IMR-90 (cell line): Measurements from ENCODE around the gene TRMT1. TPM values are rescaled to one million over a fixed set of nuclear protein-coding genes. Genes with fewer than 3 reads are reported as not detected.

Experiments
- ATAC-seq: fragments of 200-7000 bp; cut with Tn5 transposase; 2 replicates; pipeline ENCODE4 v1.9.1; 2020; ENCODE audit warnings: low read depth, mild to moderate bottlenecking, moderate library complexity
- BruUV-seq: library from RNA; stranded (reverse); fragments of 400-500 nt; replicated peaks from 2 replicates; lab custom pipeline; 2021; lab: Mats Ljungman, UMichigan
- CTCF ChIA-PET: fragments of 300-600 bp; formaldehyde crosslinking; extraction: SDS; loops from one replicate; lab custom pipeline; 2021; ENCODE audit warnings: antibody characterized with exemption; lab: Yijun Ruan, JAX
- POLR2A ChIA-PET: fragments of 300-600 bp; sonication (Branson Sonifier 250); formaldehyde crosslinking; loops from one replicate; lab custom pipeline; 2022; ENCODE audit warnings: antibody characterized with exemption; ENCODE audit not compliant: unreplicated experiment; lab: Charles Lee
- DNase-seq: peaks from one replicate; pipeline ENCODE4 v3.0.0; 2013
- H2AFZ ChIP-seq: replicated peaks from 2 replicates; pipeline ENCODE3; 2013; ENCODE audit warnings: low read length, mild to moderate bottlenecking; ENCODE audit not compliant: poor library complexity
- H2AK5ac ChIP-seq: 2 replicates; pipeline ENCODE4 v1.6.1; 2013; ENCODE audit warnings: low read depth, low read length, inconsistent platforms
- H2AK9ac ChIP-seq: replicated peaks from 2 replicates; pipeline ENCODE3; 2013; ENCODE audit warnings: mild to moderate bottlenecking, low read depth, low read length, moderate library complexity; ENCODE audit not compliant: poor library complexity
- H2BK120ac ChIP-seq: 2 replicates; pipeline ENCODE4 v1.6.1; 2013; ENCODE audit warnings: low read depth, low read length, inconsistent platforms
- H2BK15ac ChIP-seq: 3 replicates; pipeline ENCODE4 v1.6.1; 2013; ENCODE audit warnings: low read depth, low read length, inconsistent platforms
- H2BK20ac ChIP-seq: 2 replicates; pipeline ENCODE4 v1.6.1; 2013; ENCODE audit warnings: low read depth, mild to moderate bottlenecking, inconsistent platforms, low read length, moderate library complexity
- H2BK5ac ChIP-seq: 2 replicates; pipeline ENCODE4 v1.6.1; 2013; ENCODE audit warnings: mild to moderate bottlenecking, low read depth, low read length, inconsistent platforms; ENCODE audit not compliant: poor library complexity, severe bottlenecking
- H3K14ac ChIP-seq: replicated peaks from 2 replicates; pipeline ENCODE4 v1.6.1; 2013; ENCODE audit warnings: low read depth, low read length, inconsistent platforms
- H3K18ac ChIP-seq: 2 replicates; pipeline ENCODE4 v1.6.1; 2013; ENCODE audit warnings: low read depth, low read length, control low read depth
- H3K23ac ChIP-seq: 2 replicates; pipeline ENCODE4 v1.6.1; 2013; ENCODE audit warnings: low read depth, low read length, inconsistent platforms
- H3K27ac ChIP-seq: 2 replicates; pipeline ENCODE4 v1.5.1; 2013; ENCODE audit warnings: mild to moderate bottlenecking, control low read depth, low read length; ENCODE audit not compliant: insufficient read depth
- H3K27me3 ChIP-seq: 2 replicates; pipeline ENCODE4 v1.6.1; 2013; ENCODE audit warnings: low read length; ENCODE audit not compliant: control insufficient read depth, insufficient read depth
- H3K36me3 ChIP-seq: 2 replicates; pipeline ENCODE4 v1.6.1; 2013; ENCODE audit warnings: low read length, mixed read lengths; ENCODE audit not compliant: control insufficient read depth, insufficient read depth
- H3K4ac ChIP-seq: 2 replicates; pipeline ENCODE4 v1.6.1; 2013; ENCODE audit warnings: low read depth, low read length, inconsistent platforms
- H3K4me1 ChIP-seq: 2 replicates; pipeline ENCODE4 v1.6.1; 2013; ENCODE audit warnings: low read length, mixed read lengths; ENCODE audit not compliant: control insufficient read depth, insufficient read depth
- H3K4me2 ChIP-seq: 2 replicates; pipeline ENCODE4 v1.6.1; 2013; ENCODE audit warnings: low read depth, mild to moderate bottlenecking, control low read depth, low read length, moderate library complexity
- H3K4me3 ChIP-seq: 2 replicates; pipeline ENCODE4 v1.5.1; 2013; ENCODE audit warnings: low read depth, mild to moderate bottlenecking, control low read depth, low read length, moderate library complexity; ENCODE audit not compliant: insufficient read depth
- H3K56ac ChIP-seq: 2 replicates; pipeline ENCODE4 v1.6.1; 2013; ENCODE audit warnings: low read length, inconsistent platforms; ENCODE audit not compliant: insufficient read depth; ENCODE audit errors: extremely low read depth
- H3K79me1 ChIP-seq, 2 experiments: 2 replicates each; pipeline ENCODE4 v1.6.1; 2013; ENCODE audit warnings: low read length in 2 of 2, inconsistent platforms in 1 of 2, low read depth in 1 of 2
- H3K9ac ChIP-seq: 2 replicates; pipeline ENCODE4 v1.6.1; 2013; ENCODE audit warnings: low read depth, low read length, control low read depth
- H3K9me1 ChIP-seq: 2 replicates; pipeline ENCODE4 v1.6.1; 2013; ENCODE audit warnings: low read length, inconsistent platforms; ENCODE audit not compliant: insufficient read depth
- H3K9me3 ChIP-seq: 2 replicates; pipeline ENCODE4 v1.6.1; 2013; ENCODE audit warnings: low read length; ENCODE audit not compliant: control insufficient read depth, insufficient read depth
- H4K20me1 ChIP-seq: 2 replicates; pipeline ENCODE4 v1.6.1; 2013; ENCODE audit warnings: low read length, inconsistent platforms; ENCODE audit not compliant: insufficient read depth
- H4K5ac ChIP-seq: 2 replicates; pipeline ENCODE4 v1.6.1; 2013; ENCODE audit warnings: mild to moderate bottlenecking, low read depth, low read length, control low read depth
- H4K8ac ChIP-seq, 2 experiments: 2 replicates each; pipeline ENCODE4 v1.6.1; 2013; ENCODE audit warnings: low read depth in 2 of 2, low read length in 2 of 2, control low read depth in 1 of 2, inconsistent platforms in 1 of 2
- H4K91ac ChIP-seq: 2 replicates; pipeline ENCODE4 v1.6.1; 2013; ENCODE audit warnings: low read depth, low read length, inconsistent platforms; ENCODE audit not compliant: insufficient read depth
- ELK1 ChIP-seq: fragments of 150-350 bp; IDR thresholded peaks from 2 replicates; pipeline ENCODE4 v1.6.1; 2016; ENCODE audit warnings: low read depth, mild to moderate bottlenecking, low read length, moderate library complexity, borderline replicate concordance
- MAZ ChIP-seq: IDR thresholded peaks from 2 replicates; pipeline ENCODE4 v1.6.1; 2012; ENCODE audit warnings: low read depth, mild to moderate bottlenecking, low read length, improper control_type of control experiment, moderate library complexity, borderline replicate concordance
- MXI1 ChIP-seq: IDR thresholded peaks from 2 replicates; pipeline ENCODE4 v1.6.1; 2012; ENCODE audit warnings: low read depth, mild to moderate bottlenecking, low read length, moderate library complexity, borderline replicate concordance
- POLR2A ChIP-seq: IDR thresholded peaks from 2 replicates; pipeline ENCODE4 v1.6.1; 2012; ENCODE audit warnings: mild to moderate bottlenecking, low read depth, low read length
- SMC3 ChIP-seq: fragments of 150-350 bp; IDR thresholded peaks from 2 replicates; pipeline ENCODE4 v1.6.1; 2016; ENCODE audit warnings: low read depth, mild to moderate bottlenecking, antibody characterized with exemption, low read length, moderate library complexity
- WGBS, 2 experiments: methylation state at CpG; one replicate each; pipeline versions ENCODE4 v1.1.5 to v1.1.7; 2013; ENCODE audit warnings: missing lambda C conversion rate in 2 of 2; ENCODE audit not compliant: insufficient read length in 1 of 2; ENCODE audit errors: extremely low coverage in 2 of 2; 5-methylcytosine and 5-hydroxymethylcytosine counted together
- dilution Hi-C: fragments of 300-500 bp; cut with HindIII; formaldehyde crosslinking; loops from one replicate; pipeline ENCODE4 v1.14.3; 2018; ENCODE audit warnings: low sequenced_read_pairs; ENCODE audit not compliant: unreplicated experiment
- in situ Hi-C: fragments of 300-500 bp; cut with MboI; formaldehyde crosslinking; loops from 3 replicates; pipeline ENCODE4 v1.14.3; 2019; ENCODE audit warnings: low sequenced_read_pairs, inconsistent platforms, mixed read lengths
- intact Hi-C: fragments of 100-400 bp; cut with micrococcal nuclease; formaldehyde crosslinking; loops from 2 replicates; pipeline ENCODE4 v1.10.0; 2022
- polyA plus RNA-seq, 3 experiments: library from polyadenylated mRNA; depleted of rRNA; stranded (reverse); fragments of >200 nt; gene quantifications; 2 replicates each; pipeline ENCODE4 v1.2.3, GENCODE V29; 2012; ENCODE audit warnings: low replicate concordance in 1 of 3
- total RNA-seq: library from RNA; depleted of rRNA; stranded (reverse); fragments of >200 nt; gene quantifications from 2 replicates; pipeline ENCODE4 v1.2.3, GENCODE V29; 2012

TRMT1 gene
- total and polyA plus RNA-seq, 2 of the 4 experiments (the other 2 are of a cell fraction) = 28.3 to 56.0 TPM

GRCh38 chr19:13121551-13122274, 5.2 kb upstream of the TRMT1 start:
- Histone ChIP-seq H3K9me3 (no peaks in the 10 kb centered on the region), H4K8ac (no peak overlapping the region), H3K18ac (no peak overlapping the region), H2AK9ac (peak overlapping the region; percentile 4), H3K56ac (no peak overlapping the region), H2BK5ac (peak overlapping the region; percentile 22), H3K23ac (no peak overlapping the region), H2BK20ac (no peak overlapping the region), H2AFZ (no peak overlapping the region), H3K36me3 (peaks cover 19% of the 10 kb centered on the region), H3K4ac (no peak overlapping the region), H3K27me3 (no peaks in the 10 kb centered on the region), H3K9ac (no peak overlapping the region), H2BK120ac (no peak overlapping the region), H4K91ac (no peak overlapping the region), H3K4me3 (no peak overlapping the region), H2BK15ac (no peak overlapping the region), H4K20me1 (peaks cover 72% of the 10 kb centered on the region), H3K4me2 (no peak overlapping the region), H3K79me1 (peaks cover 5 to 80% of the 10 kb centered on the region in 2 experiments; a peak in 3 of 4 replicates), H3K14ac (no peak overlapping the region), H3K4me1 (peaks cover 22% of the 10 kb centered on the region), H2AK5ac (peak overlapping the region; percentile 6; the same call in 1 of the 2 replicates), H3K9me1 (peaks cover 30% of the 10 kb centered on the region), H3K27ac (peak overlapping the region; percentile 60), H4K5ac (no peak overlapping the region; the same call in 1 of the 2 replicates)
- intact Hi-C loops = no loop called here
- ChIA-PET POLR2A (no interaction called here), CTCF (interaction anchor here (1.0 kb wide), 1 partner anchor 156 kb away, joined by 3 read pairs; no protein-coding TSS in a partner anchor)
- DNase-seq (no peak), ATAC-seq (no peak)
- WGBS, 2 experiments = 93% methylated on average over 5 of the region's 18 CpGs; no CpG with 5 or more reads in 1 of the 2 experiments
- in situ Hi-C loops = no loop called here
- dilution Hi-C loops = no loop called here
- TF ChIP-seq MAZ = no peak
- no peak for TF ChIP-seq ELK1
- TF ChIP-seq POLR2A = no peak
- TF ChIP-seq MXI1 = no peak
- TF ChIP-seq SMC3 = no peak
- BruUV-seq = no TSS peak
